Measurements from ENCODE around the gene ZNF599. TPM values are rescaled to one million over a fixed set of nuclear protein-coding genes. Genes with fewer than 3 reads are reported as not detected.

ZNF599 gene
- total RNA-seq, 1 donor from 2014 or later, result 4.6 TPM

GRCh38 chr19:34786236-34786635 lies 13.2 kb upstream of the ZNF599 start:
- Histone ChIP-seq H3K27me3 (ENCODE audit: control insufficient read depth, insufficient read depth, low read length) (no peaks in the 10 kb centered on the region), H3K36me3 (ENCODE audit: control insufficient read depth, insufficient read depth, low read length) (no peaks in the 10 kb centered on the region), H3K4me3 (ENCODE audit: low read depth, low read length) (no peak overlapping the region)
- DNase-seq (ENCODE audit: low read depth), result no peak
- no peak for TF ChIP-seq CTCF (IDR thresholded peaks at IDR 0.05; ENCODE audit: insufficient read depth, low read length, poor library complexity, severe bottlenecking)

- Histone ChIP-seq H3K4me3 (ENCODE audit: low read depth, low read length) (no peak overlapping the region), H3K27me3 (ENCODE audit: control insufficient read depth, insufficient read depth, low read length) (no peaks in the 10 kb centered on the region), H3K36me3 (ENCODE audit: control insufficient read depth, insufficient read depth, low read length) (no peaks in the 10 kb centered on the region)
- TF ChIP-seq CTCF (IDR thresholded peaks at IDR 0.05; ENCODE audit: insufficient read depth, low read length, poor library complexity, severe bottlenecking), result no peak
- no peak for DNase-seq (ENCODE audit: low read depth)
Measured at GRCh38 chr19:34779652-34780051, 6.6 kb upstream of the ZNF599 start.

GRCh38 chr19:34778342-34778741 lies 5.3 kb upstream of the ZNF599 start:
- Histone ChIP-seq H3K36me3 (ENCODE audit: control insufficient read depth, insufficient read depth, low read length) (no peaks in the 10 kb centered on the region), H3K4me3 (ENCODE audit: low read depth, low read length) (no peak overlapping the region), H3K27me3 (ENCODE audit: control insufficient read depth, insufficient read depth, low read length) (no peaks in the 10 kb centered on the region)
- no peak for TF ChIP-seq CTCF (IDR thresholded peaks at IDR 0.05; ENCODE audit: insufficient read depth, low read length, poor library complexity, severe bottlenecking)
- DNase-seq (ENCODE audit: low read depth), result no peak

- Histone ChIP-seq H3K36me3 (ENCODE audit: control insufficient read depth, insufficient read depth, low read length) (no peaks in the 10 kb centered on the region), H3K4me3 (ENCODE audit: low read depth, low read length) (no peak overlapping the region), H3K27me3 (ENCODE audit: control insufficient read depth, insufficient read depth, low read length) (no peaks in the 10 kb centered on the region)
- TF ChIP-seq CTCF (IDR thresholded peaks at IDR 0.05; ENCODE audit: insufficient read depth, low read length, poor library complexity, severe bottlenecking), result no peak
- no peak for DNase-seq (ENCODE audit: low read depth)
Measured at GRCh38 chr19:34774857-34775256, 1.8 kb upstream of the ZNF599 start.

GRCh38 chr19:34773555-34773864 lies 495 bp upstream of the ZNF599 start:
- H3K4me3 ChIP-seq (ENCODE audit: low read depth, low read length), result no peak overlapping the region
- TF ChIP-seq CTCF (IDR thresholded peaks at IDR 0.05; ENCODE audit: insufficient read depth, low read length, poor library complexity, severe bottlenecking), result no peak

GRCh38 chr19:34767951-34768350 lies 5.1 kb downstream of the ZNF599 start:
- no peak for TF ChIP-seq CTCF (IDR thresholded peaks at IDR 0.05; ENCODE audit: insufficient read depth, low read length, poor library complexity, severe bottlenecking)
- DNase-seq (ENCODE audit: low read depth), result no peak
- H3K4me3 ChIP-seq (ENCODE audit: low read depth, low read length), result no peak overlapping the region
- no peaks in the 10 kb centered on the region for H3K27me3 ChIP-seq (ENCODE audit: control insufficient read depth, insufficient read depth, low read length)
- H3K36me3 ChIP-seq (ENCODE audit: control insufficient read depth, insufficient read depth, low read length), result no peaks in the 10 kb centered on the region

More at GRCh38 chr19:34773555-34773864, 495 bp upstream of the ZNF599 start:
- Histone ChIP-seq H3K36me3 (ENCODE audit: control insufficient read depth, insufficient read depth, low read length) (no peaks in the 10 kb centered on the region), H3K27me3 (ENCODE audit: control insufficient read depth, insufficient read depth, low read length) (no peaks in the 10 kb centered on the region)
- no peak for DNase-seq (ENCODE audit: low read depth)

All from kidney epithelial cell (primary cell).